A549 treated with RU486 at 1 μM for 4 hours (cell line): ENCODE results near the gene GZMH. TPM values are rescaled to one million over a fixed set of nuclear protein-coding genes. Genes with fewer than 3 reads are reported as not detected.

Source experiments
- total RNA-seq: library from RNA; stranded (reverse); fragments of 200-300 nt; extraction: Qiagen RNA extraction; gene quantifications from 5 replicates; pipeline ENCODE4 v1.2.3, GENCODE V29; 2022; ENCODE audit warnings: low read depth

GZMH gene, protein sequence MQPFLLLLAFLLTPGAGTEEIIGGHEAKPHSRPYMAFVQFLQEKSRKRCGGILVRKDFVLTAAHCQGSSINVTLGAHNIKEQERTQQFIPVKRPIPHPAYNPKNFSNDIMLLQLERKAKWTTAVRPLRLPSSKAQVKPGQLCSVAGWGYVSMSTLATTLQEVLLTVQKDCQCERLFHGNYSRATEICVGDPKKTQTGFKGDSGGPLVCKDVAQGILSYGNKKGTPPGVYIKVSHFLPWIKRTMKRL
- total RNA-seq, result not detected in 5 replicates

DNA sequence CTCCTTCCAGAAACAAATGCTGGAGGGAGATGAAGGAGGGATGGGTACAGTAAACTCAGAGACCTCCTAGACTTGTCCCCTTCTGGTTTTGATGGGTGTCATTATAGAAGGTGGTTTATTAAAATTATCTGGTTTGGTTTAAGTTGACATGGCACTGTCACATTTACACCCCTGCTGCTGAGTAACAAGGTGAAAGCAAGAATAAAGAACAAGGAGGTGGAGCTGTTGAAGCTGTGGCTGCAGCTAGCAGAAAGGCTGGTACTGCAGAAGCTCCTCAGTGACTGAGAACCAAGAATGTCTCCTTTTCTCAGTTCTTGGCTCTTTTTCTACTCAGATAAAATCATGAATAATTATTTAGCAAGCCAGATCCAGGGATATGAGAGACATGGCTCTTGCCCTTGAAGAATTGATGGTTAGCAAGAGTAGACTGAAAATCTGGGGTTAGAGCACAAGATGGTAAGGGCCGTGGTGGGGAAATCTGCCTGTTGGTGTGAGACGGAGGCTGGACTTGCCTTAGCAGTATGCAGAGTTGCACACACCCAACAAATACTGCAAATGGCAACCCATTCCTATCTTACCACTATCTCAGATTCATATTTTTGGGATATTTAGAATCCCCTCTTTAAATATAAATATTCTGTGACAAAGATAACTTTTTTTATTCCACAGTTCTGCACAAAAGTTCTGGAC lies at the start of gene GZMH:
Gene GZMH, minus strand, starts transcription at position 31 of the 690 bp plus-strand sequence. CDS start 72 bp downstream, outside the sequence.

GRCh38 chr14:24634158-24634557 lies 24.7 kb upstream of the GZMH start, which contains the start of gene GZMB:
GZMB (minus strand) TSS chr14:24634190; CDS start chr14:24634160, 30 bp downstream.

GRCh38 chr14:24576182-24576581 lies 33.3 kb downstream of the GZMH start, which contains the start of gene CTSG:
CTSG (minus strand) TSS chr14:24576250; CDS start chr14:24576223, 27 bp downstream.

Other genes starting within 250 kb of the GZMH start
- gene NFATC4, start 241.5 kb downstream of the GZMH start, total RNA-seq, result 0.29 to 0.67 TPM (median 0.47 TPM) in 4 of 5 replicates, not detected in the other
- gene NYNRIN, start 210.7 kb downstream of the GZMH start, total RNA-seq, result 0.16 to 0.78 TPM (median 0.18 TPM) in 5 replicates
- 1.0 to 1.6 TPM (median 1.3 TPM) in 5 replicates for gene CBLN3, start 180.0 kb downstream of the GZMH start, total RNA-seq
- gene KHNYN, start 179.7 kb downstream of the GZMH start, total RNA-seq, result 19.3 to 28.8 TPM (median 26.1 TPM) in 5 replicates
- 42.7 to 56.3 TPM (median 47.4 TPM) in 5 replicates for gene SDR39U1, start 166.9 kb downstream of the GZMH start, total RNA-seq
- gene CMA1, start 101.4 kb downstream of the GZMH start, total RNA-seq, result not detected in 5 replicates
- not detected in 5 replicates for gene CTSG, start 33.4 kb downstream of the GZMH start, total RNA-seq
- not detected in 5 replicates for gene GZMB, start 24.5 kb upstream of the GZMH start, total RNA-seq